Stimulated activated CD4-positive, alpha-beta T cell treated with anti-CD3 and anti-CD28 coated beads, Interleukin-1b, Interleukin-23, amount 100 ng/mL, for 4 hours (primary cell): ENCODE results near the gene CNGA4.
A peak's percentile ranks its signal among the peaks of the same experiment; 100 is the strongest.
"Not testable (repeated sequence)": the region's sequence is repeated elsewhere in the genome, so short reads cannot be mapped to it uniquely, and the experiment has no call there.

Experiments used
- DNase-seq, 2 donors: peaks; one replicate each; pipeline ENCODE4 v3.0.0-alpha.2; 2020; ENCODE audit warnings: low read depth in 2 of 2

Gene CNGA4

DNA sequence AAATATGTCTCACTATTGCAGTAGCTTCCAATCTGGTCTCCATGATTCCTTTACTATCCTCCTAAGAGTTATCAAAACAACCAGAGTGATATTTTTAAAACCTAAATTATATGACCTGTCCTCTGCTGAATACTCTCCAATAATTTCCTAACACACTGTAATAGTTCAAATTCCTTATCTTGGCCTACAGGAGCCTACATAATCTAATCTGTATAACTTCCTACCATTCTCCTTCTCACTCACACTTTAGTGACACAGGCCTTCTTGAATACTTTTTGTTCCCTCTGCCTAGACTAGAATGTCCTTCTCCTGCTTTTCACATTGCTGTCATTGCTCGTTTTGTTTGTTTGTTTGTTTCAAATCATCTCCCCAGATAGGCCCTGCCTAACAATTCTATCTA is 13.9 kb upstream of the CNGA4 start:
- no peak for DNase-seq

- DNase-seq = no peak
Measured at GRCh38 chr11:6225896-6226295, 13.0 kb upstream of the CNGA4 start.

DNA sequence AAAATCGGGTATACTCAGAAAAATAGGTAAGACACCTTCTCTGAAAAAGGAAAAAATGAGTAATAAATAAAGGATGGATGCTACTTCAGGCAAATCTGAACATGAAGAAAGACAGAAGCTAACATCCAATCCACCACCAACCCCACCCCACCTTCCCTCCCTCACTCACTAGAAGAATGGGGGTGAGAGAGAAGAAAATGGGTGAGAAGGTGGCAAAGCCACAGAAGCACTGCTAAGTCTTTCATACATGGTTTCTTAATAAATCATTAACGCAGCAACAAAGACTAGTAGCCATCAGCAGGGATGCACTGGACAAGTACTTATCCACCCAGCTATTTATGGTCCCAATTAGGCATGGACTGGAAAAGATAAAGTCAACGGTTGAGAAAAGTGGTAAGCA is 10.4 kb upstream of the CNGA4 start:
- DNase-seq = no peak

GRCh38 chr11:6229911-6230310 is 9.0 kb upstream of the CNGA4 start:
- DNase-seq = no peak

- DNase-seq = no peak
Measured at GRCh38 chr11:6232899-6233298, 6.0 kb upstream of the CNGA4 start.

GRCh38 chr11:6233984-6234386 is 4.9 kb upstream of the CNGA4 start:
- DNase-seq = no peak

- peak; percentile 94 to 95 for DNase-seq
Measured at GRCh38 chr11:6234387-6235107, 4.3 kb upstream of the CNGA4 start, which contains the start of gene FHIP1B. Gene FHIP1B, minus strand, starts transcription at chr11:6234636. Its CDS starts 10,120 bp downstream, at chr11:6224516.

- no peak for DNase-seq
Measured at GRCh38 chr11:6237266-6237665, 1.6 kb upstream of the CNGA4 start.

DNA sequence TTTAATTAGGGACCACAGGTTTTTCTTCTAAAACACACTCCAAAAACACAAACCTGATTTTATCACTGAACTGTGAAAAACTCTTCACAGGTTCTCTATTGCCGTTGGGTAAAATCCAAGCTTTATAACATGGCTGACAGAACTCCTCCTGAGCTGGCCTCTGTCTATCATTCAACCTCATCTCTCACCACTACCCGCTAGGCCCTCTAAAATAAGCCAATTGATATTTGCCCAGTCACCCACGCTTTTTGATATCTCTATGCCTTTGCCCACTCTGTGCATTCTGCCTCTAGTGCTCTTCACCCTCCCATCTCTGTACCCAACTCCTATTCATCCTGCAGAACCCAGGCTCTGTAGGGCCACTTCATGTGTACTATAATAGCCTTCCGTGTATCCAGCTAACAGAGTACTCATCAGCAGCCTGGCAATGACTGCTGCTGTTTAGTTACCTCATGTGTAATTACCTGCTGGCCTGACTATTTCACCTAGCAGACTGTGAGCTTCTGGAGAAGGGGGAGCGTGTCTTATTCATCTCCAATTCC is 1.1 kb upstream of the CNGA4 start:
- DNase-seq = no peak

GRCh38 chr11:6240139-6240538 is 1.2 kb downstream of the CNGA4 start:
- DNase-seq = no peak

GRCh38 chr11:6240781-6241180 is 1.9 kb downstream of the CNGA4 start:
- DNase-seq = no peak

GRCh38 chr11:6241316-6241715 is 2.4 kb downstream of the CNGA4 start:
- DNase-seq = no peak

DNA sequence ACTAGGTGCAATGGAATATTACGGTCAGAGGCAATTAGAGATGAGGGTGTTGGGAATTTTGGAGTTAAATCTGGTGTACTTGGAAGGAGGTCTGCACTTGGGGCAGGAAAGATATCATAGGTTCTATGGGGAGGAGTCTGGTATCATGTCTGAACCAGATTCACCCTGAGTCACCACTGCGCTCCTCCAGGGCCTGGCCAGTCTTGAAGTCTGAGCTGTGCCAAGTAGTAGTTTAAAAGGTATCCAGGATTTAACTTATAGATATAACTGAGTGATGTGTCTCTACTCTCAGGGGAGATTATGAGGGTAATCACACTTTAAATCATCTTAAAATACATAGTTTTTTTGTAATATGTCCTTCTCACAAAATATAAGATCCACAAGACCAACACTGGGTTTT is 6.6 kb downstream of the CNGA4 start:
- DNase-seq = no peak

GRCh38 chr11:6248248-6248647 is 9.4 kb downstream of the CNGA4 start:
- DNase-seq = no peak

DNA sequence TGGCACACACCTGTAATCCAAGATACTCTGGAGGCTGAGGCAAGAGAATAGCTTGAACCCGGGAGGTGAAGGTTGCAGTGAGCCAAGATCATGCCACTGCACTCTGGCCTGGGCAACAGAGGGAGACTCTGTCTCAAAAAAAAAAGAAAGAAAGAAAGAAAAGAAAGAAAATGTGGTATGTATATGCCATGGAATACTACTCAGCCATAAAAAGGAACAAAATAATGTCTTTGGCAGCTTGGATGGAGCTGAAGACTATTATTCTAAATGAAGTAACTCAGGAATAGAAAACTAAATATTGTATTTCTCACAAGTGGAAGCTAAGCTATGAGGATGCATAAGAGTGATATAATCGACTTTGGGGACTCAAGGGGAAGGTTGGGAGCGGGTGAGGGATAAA is 10.0 kb downstream of the CNGA4 start:
- DNase-seq = not testable (repeated sequence)

DNA sequence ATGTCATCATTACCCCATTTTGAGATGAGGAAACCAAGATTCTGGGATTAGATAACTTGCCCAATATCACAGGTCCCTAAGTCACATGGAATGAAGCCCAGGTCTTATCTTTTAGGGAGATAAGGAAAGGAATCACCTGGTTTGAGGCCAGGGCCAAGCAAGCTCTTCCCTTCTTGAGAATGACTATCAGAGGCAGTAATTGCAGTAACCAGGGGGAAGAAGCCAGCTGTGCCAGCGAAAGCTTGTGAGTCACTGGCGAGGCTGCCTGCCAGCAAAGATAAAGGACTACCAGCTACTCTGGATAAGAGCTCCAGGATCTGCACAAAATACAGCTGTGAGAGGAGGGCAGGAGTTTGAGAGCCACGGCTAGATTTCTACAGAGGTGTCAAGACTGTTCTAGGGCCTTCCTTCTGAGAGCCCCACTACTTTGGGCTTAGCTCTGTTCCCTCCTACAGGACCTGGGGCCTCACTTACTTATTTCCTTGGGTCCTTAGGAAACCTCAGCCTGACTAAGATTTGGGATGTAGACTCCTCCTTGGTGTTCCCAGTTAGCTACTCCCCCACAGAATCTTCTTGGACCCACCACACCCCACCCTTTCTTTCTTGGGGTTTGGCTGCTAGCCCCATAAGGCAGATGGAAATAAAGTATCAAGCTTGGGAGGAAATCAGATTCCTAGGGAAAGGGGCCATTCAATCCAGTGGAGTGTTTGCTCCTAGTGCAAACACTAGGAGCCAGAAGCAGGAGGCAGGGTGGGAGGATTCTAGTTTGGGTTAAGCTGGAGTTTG is 11.1 kb downstream of the CNGA4 start:
- no peak for DNase-seq

DNA sequence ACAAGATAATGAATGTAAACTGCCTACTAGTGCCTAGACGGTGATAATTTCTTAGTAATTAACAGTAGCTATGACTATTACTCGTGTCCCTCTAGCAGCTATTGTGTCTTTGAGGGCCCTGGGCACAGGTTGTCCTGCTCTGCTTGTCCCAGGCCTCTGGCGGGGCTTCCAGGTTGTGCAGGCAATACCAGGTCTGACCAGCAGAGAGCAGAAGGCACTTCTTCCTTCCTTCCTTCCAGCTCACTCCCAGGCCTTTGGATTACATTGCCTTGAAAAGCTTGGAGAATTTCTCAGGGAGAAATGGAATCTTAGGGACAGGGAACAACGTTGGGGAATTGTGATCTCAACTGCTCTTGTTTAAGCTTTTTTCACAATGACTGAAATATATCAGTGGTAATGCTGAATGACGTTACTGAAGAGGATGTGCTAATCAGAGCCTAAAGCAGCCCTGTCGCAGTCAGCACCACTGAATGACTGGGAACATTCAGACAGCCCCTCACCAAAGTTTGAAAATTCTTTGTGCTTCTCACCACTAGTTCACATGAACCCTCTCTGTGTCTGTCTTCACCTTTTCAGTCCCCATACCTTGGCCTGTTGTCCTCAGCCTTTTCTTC is 12.3 kb downstream of the CNGA4 start:
- peak; percentile 38 to 40 for DNase-seq

GRCh38 chr11:6251990-6252473 is 13.1 kb downstream of the CNGA4 start:
- DNase-seq = no peak

- no peak for DNase-seq
Measured at GRCh38 chr11:6253197-6253596, 14.3 kb downstream of the CNGA4 start.

DNA sequence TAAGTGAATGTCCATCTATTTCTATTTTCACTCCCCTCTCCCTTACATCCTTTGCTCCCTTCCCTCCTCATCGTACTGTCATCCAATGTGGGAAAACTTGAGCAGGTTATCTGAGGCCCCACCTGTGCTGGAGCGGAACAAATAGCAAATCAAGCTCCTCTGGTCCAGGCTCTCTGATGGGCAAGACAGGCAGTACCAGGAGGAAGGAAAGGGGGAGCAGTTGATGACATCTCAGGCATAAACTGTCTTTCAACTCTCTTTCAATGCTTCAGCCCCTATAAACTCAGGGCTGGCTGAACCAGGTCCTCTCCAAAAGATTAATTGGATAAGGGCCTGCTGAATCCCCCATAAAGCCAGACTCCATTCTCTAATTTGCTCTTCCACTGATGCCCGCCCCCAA is 19.3 kb downstream of the CNGA4 start:
- DNase-seq = no peak

- no peak for DNase-seq
Measured at GRCh38 chr11:6258571-6259081, 19.7 kb downstream of the CNGA4 start.

DNA sequence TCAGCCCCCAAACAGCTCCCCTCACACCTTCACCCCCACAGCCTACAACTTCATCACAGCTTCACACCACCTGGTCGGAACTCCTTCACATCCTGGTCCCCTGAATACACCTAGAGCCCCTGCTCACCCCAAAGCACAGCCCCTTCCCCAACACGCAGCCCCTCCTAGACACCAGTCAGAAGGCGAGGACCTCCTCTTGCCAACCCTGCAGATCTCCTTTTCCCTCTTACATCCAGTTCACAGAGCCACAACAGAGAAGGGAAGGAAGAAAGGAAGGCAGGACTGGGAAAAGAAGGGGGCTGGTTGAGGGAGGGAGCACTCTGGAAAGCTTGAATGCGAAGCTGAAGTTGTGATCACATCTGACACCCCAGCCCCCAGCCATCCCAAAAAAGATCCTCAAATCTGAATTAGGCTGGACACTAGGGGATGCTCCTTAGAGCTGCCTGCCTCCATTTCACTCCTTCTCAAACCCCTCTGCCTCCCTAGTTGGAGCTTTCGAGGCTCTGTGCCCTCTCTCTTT is 21.4 kb downstream of the CNGA4 start:
- no peak for DNase-seq
